Dedifferentiated amniotic fluid mesenchymal stem cell (primary cell): ENCODE data around the gene OSCP1.

Source experiments
- DNase-seq: peaks from one replicate; pipeline ENCODE4 v3.0.0-alpha.2; 2016; ENCODE audit errors: extremely low spot score

Gene OSCP1

GRCh38 chr1:36447450-36447849, 2.8 kb downstream of the OSCP1 start:
- DNase-seq = no peak

GRCh38 chr1:36446746-36447145, 3.5 kb downstream of the OSCP1 start:
- DNase-seq = no peak

- no peak for DNase-seq
These were observed 4.0 kb downstream of the OSCP1 start for GRCh38 chr1:36446271-36446670.

GRCh38 chr1:36443297-36443696, 7.0 kb downstream of the OSCP1 start:
- no peak for DNase-seq

GRCh38 chr1:36442337-36442736, 7.9 kb downstream of the OSCP1 start:
- DNase-seq = no peak

- DNase-seq = no peak
These were observed 9.6 kb downstream of the OSCP1 start for GRCh38 chr1:36440646-36441045.

GRCh38 chr1:36440044-36440443, 10.2 kb downstream of the OSCP1 start:
- no peak for DNase-seq

GRCh38 chr1:36438715-36439114, 11.5 kb downstream of the OSCP1 start:
- DNase-seq = no peak

GRCh38 chr1:36436821-36437220, 13.4 kb downstream of the OSCP1 start:
- DNase-seq = no peak

GRCh38 chr1:36433102-36433501, 17.1 kb downstream of the OSCP1 start:
- DNase-seq = no peak

- no peak for DNase-seq
These were observed 17.6 kb downstream of the OSCP1 start for GRCh38 chr1:36432616-36433015.

- no peak for DNase-seq
These were observed 24.5 kb downstream of the OSCP1 start for GRCh38 chr1:36425791-36426190.

- no peak for DNase-seq
These were observed 28.6 kb downstream of the OSCP1 start for GRCh38 chr1:36421649-36422048.

- peak; percentile 83 for DNase-seq
These were observed 29.4 kb downstream of the OSCP1 start for GRCh38 chr1:36420836-36421317.

- DNase-seq = no peak
These were observed 29.8 kb downstream of the OSCP1 start for GRCh38 chr1:36420409-36420808.

- no peak for DNase-seq
These were observed 30.7 kb downstream of the OSCP1 start for GRCh38 chr1:36419569-36419968.

GRCh38 chr1:36419140-36419539, 31.1 kb downstream of the OSCP1 start:
- no peak for DNase-seq

GRCh38 chr1:36417931-36418330, 32.3 kb downstream of the OSCP1 start:
- no peak for DNase-seq

- no peak for DNase-seq
These were observed 34.5 kb downstream of the OSCP1 start for GRCh38 chr1:36415661-36416326.

- DNase-seq = no peak
These were observed 35.9 kb downstream of the OSCP1 start for GRCh38 chr1:36414384-36414783.

- DNase-seq = no peak
These were observed 38.3 kb downstream of the OSCP1 start for GRCh38 chr1:36411674-36412648.

GRCh38 chr1:36408479-36408878, 41.8 kb downstream of the OSCP1 start:
- peak; percentile 49 for DNase-seq

GRCh38 chr1:36406440-36406839, 43.8 kb downstream of the OSCP1 start:
- DNase-seq = no peak
